HK-2 (cell line): Measurements from ENCODE around the gene DTD2.

Experiments
- DNase-seq: peaks from one replicate; pipeline ENCODE4 v3.0.0-alpha.2; 2018; ENCODE audit not compliant: unreplicated experiment

Gene DTD2

DNA sequence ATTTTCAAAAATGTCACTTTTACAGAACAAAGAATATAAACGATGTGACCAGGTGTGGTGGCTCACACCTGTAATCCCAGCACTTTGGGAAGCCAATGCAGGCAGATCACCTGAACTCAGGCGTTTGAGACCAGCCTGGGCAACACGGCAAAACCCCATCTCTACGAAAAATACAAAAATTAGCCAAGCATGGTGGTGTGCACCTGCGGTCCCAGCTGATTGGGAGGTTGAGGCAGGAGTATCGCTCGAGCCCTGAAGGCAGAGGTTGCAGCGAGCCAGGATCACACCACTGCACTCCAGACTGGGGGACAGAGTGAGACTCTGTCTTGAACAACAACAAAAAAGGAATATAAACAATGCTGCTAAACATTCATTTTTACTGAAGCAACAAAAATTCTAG is 52.2 kb downstream of the DTD2 start:
- DNase-seq: no peak

DNA sequence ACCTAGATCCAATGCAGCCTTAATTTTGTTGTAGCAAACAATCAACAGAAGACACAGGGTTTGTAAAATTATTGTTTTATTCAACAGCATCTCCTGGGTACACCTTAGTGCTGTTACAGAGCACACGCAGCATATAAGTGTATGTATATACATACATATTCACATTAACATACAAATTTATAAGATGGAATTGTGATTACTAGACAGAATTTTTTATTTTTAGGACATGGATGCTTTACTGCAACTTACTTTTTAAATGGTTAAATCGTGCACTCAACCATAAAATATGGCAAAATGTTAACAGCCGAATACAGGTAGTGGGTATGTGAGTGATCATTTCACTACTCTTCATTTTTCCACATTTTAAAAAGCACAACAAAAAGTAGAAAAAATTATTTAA is 53.6 kb downstream of the DTD2 start:
- no peak for DNase-seq

GRCh38 chr14:31402764-31403439 is 54.4 kb downstream of the DTD2 start:
- DNase-seq: no peak

GRCh38 chr14:31401369-31401932 is 55.9 kb downstream of the DTD2 start:
- DNase-seq: no peak

- DNase-seq: no peak
Observed at GRCh38 chr14:31400031-31400638, 57.2 kb downstream of the DTD2 start.
